Stimulated activated CD4-positive, alpha-beta T cell treated with anti-CD3 and anti-CD28 coated beads, Interleukin-1b, Interleukin-23, amount 100 ng/mL, for 1 hour (primary cell): Measurements from ENCODE around the gene CFAP77.

ENCODE experiments used
- DNase-seq, 2 donors: peaks; one replicate each; pipeline ENCODE4 v3.0.0-alpha.2; 2020; ENCODE audit warnings: low read depth in 2 of 2

The CFAP77 gene

GRCh38 chr9:132488626-132489025 is 78.6 kb downstream of the CFAP77 start:
- no peak for DNase-seq

- DNase-seq: no peak
These were observed 79.5 kb downstream of the CFAP77 start for GRCh38 chr9:132489536-132489935.

- no peak for DNase-seq
These were observed 84.8 kb downstream of the CFAP77 start for GRCh38 chr9:132494857-132495256.

- DNase-seq: no peak
These were observed 87.7 kb downstream of the CFAP77 start for GRCh38 chr9:132497731-132498130.

- DNase-seq: no peak
These were observed 88.7 kb downstream of the CFAP77 start for GRCh38 chr9:132498531-132499210.

GRCh38 chr9:132499251-132499650 is 89.2 kb downstream of the CFAP77 start:
- no peak for DNase-seq

GRCh38 chr9:132500193-132500592 is 90.2 kb downstream of the CFAP77 start:
- DNase-seq: no peak

GRCh38 chr9:132502480-132502879 is 92.5 kb downstream of the CFAP77 start:
- no peak for DNase-seq

GRCh38 chr9:132503116-132503515 is 93.1 kb downstream of the CFAP77 start:
- no peak for DNase-seq

GRCh38 chr9:132504488-132504887 is 94.5 kb downstream of the CFAP77 start:
- DNase-seq: no peak

- DNase-seq: no peak
These were observed 96.1 kb downstream of the CFAP77 start for GRCh38 chr9:132505991-132506655.

- no peak for DNase-seq
These were observed 97.1 kb downstream of the CFAP77 start for GRCh38 chr9:132506977-132507669.

GRCh38 chr9:132507670-132508469 is 97.9 kb downstream of the CFAP77 start:
- DNase-seq: peak; percentile 30 to 43

- no peak for DNase-seq
These were observed 100.2 kb downstream of the CFAP77 start for GRCh38 chr9:132509928-132510874.

GRCh38 chr9:132511191-132511999 is 101.4 kb downstream of the CFAP77 start:
- DNase-seq: no peak

- no peak for DNase-seq
These were observed 103.4 kb downstream of the CFAP77 start for GRCh38 chr9:132513416-132513815.

- DNase-seq: no peak
These were observed 104.2 kb downstream of the CFAP77 start for GRCh38 chr9:132514011-132514744.

- DNase-seq: no peak
These were observed 104.8 kb downstream of the CFAP77 start for GRCh38 chr9:132514821-132515220.

- DNase-seq: no peak
These were observed 106.3 kb downstream of the CFAP77 start for GRCh38 chr9:132516301-132516700.
